HL-60 (cell line): Measurements from ENCODE around the gene FBXO17.

Experiments used
- DNase-seq, 2 experiments: peaks; one replicate each; pipeline ENCODE4 v3.0.0-alpha.2; 2010 to 2020; ENCODE audit warnings: low read depth in 1 of 2, low spot score in 1 of 2
- H3K27ac ChIP-seq: fragments of 250-450 bp; sonication (Bioruptor Pico); replicated peaks from 2 replicates; pipeline ENCODE4 v1.5.1; 2020; ENCODE audit warnings: mild to moderate bottlenecking, moderate library complexity
- H3K27me3 ChIP-seq: fragments of 250-450 bp; sonication (Bioruptor Pico); 2 replicates; pipeline ENCODE4 v1.5.1; 2021; ENCODE audit warnings: mild to moderate bottlenecking, moderate library complexity; ENCODE audit not compliant: insufficient read depth, poor library complexity, severe bottlenecking
- H3K4me3 ChIP-seq: replicated peaks from 2 replicates; pipeline ENCODE4 v1.5.1; 2011; ENCODE audit warnings: mild to moderate bottlenecking, control low read depth, low read length; ENCODE audit not compliant: insufficient read depth
- CTCF ChIP-seq: IDR thresholded peaks from one replicate; pipeline ENCODE4 v1.5.1; 2011; ENCODE audit warnings: low read length, control low read depth, inconsistent platforms; ENCODE audit not compliant: insufficient read depth
- GABPA ChIP-seq: IDR thresholded peaks from 2 replicates; pipeline ENCODE4 v1.6.1; 2012; ENCODE audit warnings: low read depth
- POLR2AphosphoS5 ChIP-seq: IDR thresholded peaks from 2 replicates; pipeline ENCODE4 v1.6.1; 2012; ENCODE audit warnings: low read depth
- REST ChIP-seq: IDR thresholded peaks from 2 replicates; pipeline ENCODE4 v1.6.1; 2012; ENCODE audit warnings: low read depth; ENCODE audit not compliant: insufficient replicate concordance
- SPI1 ChIP-seq: IDR thresholded peaks from 2 replicates; pipeline ENCODE4 v1.6.1; 2012; ENCODE audit warnings: low read depth, mild to moderate bottlenecking, borderline replicate concordance

FBXO17 gene

GRCh38 chr19:38946229-38947010 lies 29.1 kb downstream of the FBXO17 start:
- peaks cover 23% of the 10 kb centered on the region for H3K27me3 ChIP-seq
- DNase-seq, result no peak
- no peak for TF ChIP-seq SPI1
- peak; percentile 84 for TF ChIP-seq REST
- no peak overlapping the region for H3K4me3 ChIP-seq
- H3K27ac ChIP-seq, result no peak overlapping the region

GRCh38 chr19:38945562-38946228 lies 29.8 kb downstream of the FBXO17 start:
- Histone ChIP-seq H3K4me3 (no peak overlapping the region), H3K27me3 (peaks cover 19% of the 10 kb centered on the region), H3K27ac (no peak overlapping the region)
- TF ChIP-seq REST (no peak), CTCF (no peak), POLR2AphosphoS5 (no peak), SPI1 (no peak), GABPA (no peak)
- DNase-seq, result no peak

- peaks cover 12% of the 10 kb centered on the region for H3K27me3 ChIP-seq
- H3K27ac ChIP-seq, result no peak overlapping the region
- TF ChIP-seq CTCF, result no peak
- no peak for TF ChIP-seq SPI1
- no peak for TF ChIP-seq REST
- TF ChIP-seq GABPA, result no peak
- TF ChIP-seq POLR2AphosphoS5, result no peak
- DNase-seq, result no peak
- H3K4me3 ChIP-seq, result no peak overlapping the region
Observed at GRCh38 chr19:38944981-38945506, 30.5 kb downstream of the FBXO17 start.
